Stimulated activated naive CD8-positive, alpha-beta T cell treated with anti-CD3 and anti-CD28 coated beads, Interleukin-15, Interleukin-2, amounts not matched to agents 100 ng/mL and 50 ng/mL, for 24 hours (primary cell): ENCODE measurements around the gene ARL5C.
"Not testable (repeated sequence)": the region's sequence is repeated elsewhere in the genome, so short reads cannot be mapped to it uniquely, and the experiment has no call there.

Source experiments
- H3K27ac Mint-ChIP-seq: one replicate; pipeline ENCODE4 v1.8.0; 2021; ENCODE audit warnings: mild to moderate bottlenecking, mixed read lengths
- H3K27me3 Mint-ChIP-seq: one replicate; pipeline ENCODE4 v1.8.0; 2021; ENCODE audit warnings: mixed read lengths
- H3K36me3 Mint-ChIP-seq: one replicate; pipeline ENCODE4 v1.8.0; 2021; ENCODE audit warnings: low read depth, mixed read lengths
- H3K4me1 Mint-ChIP-seq: one replicate; pipeline ENCODE4 v1.8.0; 2021; ENCODE audit warnings: low read depth, mixed read lengths
- H3K4me3 Mint-ChIP-seq: one replicate; pipeline ENCODE4 v1.8.0; 2021; ENCODE audit warnings: mild to moderate bottlenecking, mixed read lengths
- H3K9me3 Mint-ChIP-seq: one replicate; pipeline ENCODE4 v1.8.0; 2021; ENCODE audit warnings: mixed read lengths

The ARL5C gene

DNA sequence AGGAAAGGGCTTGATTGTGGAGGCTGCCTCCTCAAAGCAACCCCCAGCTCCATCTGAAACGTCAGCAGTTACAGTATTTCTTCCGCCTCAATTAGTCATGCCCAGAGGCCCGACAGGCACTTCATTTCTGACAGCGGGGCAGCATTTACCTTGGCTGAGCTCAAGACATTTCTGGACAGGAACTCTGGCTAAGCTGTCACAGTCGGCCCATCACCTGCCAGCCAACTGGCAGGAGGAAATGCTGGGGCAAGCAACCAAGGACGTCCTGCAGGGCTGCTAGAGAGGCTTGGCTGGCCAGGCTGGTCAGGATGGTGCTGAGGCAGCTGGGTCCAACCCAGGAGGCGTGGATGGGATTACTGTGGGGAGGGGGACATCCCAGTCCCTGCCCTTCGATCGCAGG is 42.3 kb downstream of the ARL5C start:
- Mint-ChIP-seq H3K36me3 (no peaks in the 10 kb centered on the region), H3K27me3 (no peaks in the 10 kb centered on the region), H3K4me1 (peaks cover 1% of the 10 kb centered on the region), H3K4me3 (no peak overlapping the region), H3K9me3 (no peaks in the 10 kb centered on the region), H3K27ac (no peak overlapping the region)

DNA sequence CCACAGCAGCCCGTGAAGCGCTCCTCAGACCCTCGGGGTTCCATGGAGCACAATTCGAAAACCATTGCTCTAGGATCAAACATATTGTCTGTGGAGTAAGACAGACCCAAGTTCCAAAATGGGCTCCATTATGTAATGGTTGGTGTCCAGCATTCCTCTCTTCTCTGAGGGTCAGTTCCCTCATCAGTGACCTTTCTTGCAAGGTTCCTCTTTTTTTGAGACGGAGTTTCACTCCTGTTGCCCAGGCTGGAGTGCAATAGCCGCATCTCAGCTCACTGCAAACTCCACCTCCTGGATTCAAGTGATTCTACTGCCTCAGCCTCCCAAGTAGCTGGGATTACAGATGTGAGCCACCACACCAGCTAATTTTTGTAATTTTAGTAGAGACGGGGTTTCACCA is 43.0 kb downstream of the ARL5C start:
- Mint-ChIP-seq H3K9me3 (no peaks in the 10 kb centered on the region), H3K27me3 (no peaks in the 10 kb centered on the region), H3K27ac (no peak overlapping the region), H3K36me3 (no peaks in the 10 kb centered on the region), H3K4me1 (peaks cover 5% of the 10 kb centered on the region), H3K4me3 (no peak overlapping the region)

DNA sequence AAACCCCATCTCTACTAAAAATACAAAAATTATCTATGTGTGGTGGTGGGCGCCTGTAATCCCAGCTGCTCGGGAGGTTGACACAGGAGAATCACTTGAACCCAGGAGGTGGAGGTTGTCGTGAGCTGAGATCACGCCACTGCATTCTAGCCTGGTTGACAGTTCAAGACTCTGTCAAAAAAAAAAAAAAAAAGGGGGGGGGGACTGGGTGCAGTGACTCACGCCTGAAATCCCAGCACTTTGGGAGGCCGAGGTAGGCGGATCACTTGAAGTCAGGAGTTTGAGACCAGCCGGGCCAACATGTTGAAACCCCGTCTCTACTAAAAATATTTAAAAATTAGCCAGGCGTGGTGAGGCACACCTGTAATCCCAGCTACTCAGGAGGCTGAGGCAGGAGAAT is 44.0 kb downstream of the ARL5C start:
- H3K36me3 Mint-ChIP-seq, H3K4me1 Mint-ChIP-seq, H3K27ac Mint-ChIP-seq, H3K4me3 Mint-ChIP-seq, H3K27me3 Mint-ChIP-seq, H3K9me3 Mint-ChIP-seq: not testable (repeated sequence)

DNA sequence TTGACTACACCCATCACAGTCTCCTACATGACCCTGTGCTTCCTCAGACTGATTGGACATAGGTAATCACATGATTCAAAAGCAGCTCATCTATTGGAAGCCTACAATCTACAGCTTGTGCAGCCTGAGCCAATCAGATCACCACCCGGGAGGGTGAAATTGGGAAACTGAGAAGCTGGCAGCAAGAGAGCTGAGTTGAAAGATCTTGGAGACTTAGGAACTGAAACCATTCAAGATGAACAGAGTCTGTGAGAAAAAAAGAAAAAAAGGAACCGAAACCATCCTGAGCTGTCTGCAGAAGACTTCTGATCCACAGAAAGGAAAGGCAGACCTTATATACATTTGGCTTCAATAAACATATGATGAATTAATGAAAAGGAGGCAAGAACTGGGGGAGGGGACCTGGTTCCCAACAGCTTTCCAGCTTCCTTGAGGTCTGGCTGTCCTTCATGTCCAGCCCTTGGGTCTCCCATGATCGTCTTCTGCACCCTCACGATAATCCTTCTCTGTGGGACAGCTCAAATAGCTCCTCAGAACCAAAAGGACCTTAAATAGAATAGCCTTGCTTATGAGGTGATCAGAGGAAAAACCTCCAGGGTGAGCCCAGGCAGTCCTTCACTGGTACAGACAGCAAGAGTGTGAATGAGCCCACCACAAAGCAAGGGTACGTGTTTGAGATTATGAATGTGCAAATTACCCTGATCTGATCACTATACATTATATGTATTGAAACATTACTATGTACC is 47.1 kb downstream of the ARL5C start:
- Mint-ChIP-seq H3K4me1 (peaks cover 7% of the 10 kb centered on the region), H3K27me3 (no peaks in the 10 kb centered on the region), H3K9me3 (no peaks in the 10 kb centered on the region), H3K4me3 (no peak overlapping the region), H3K36me3 (no peaks in the 10 kb centered on the region), H3K27ac (no peak overlapping the region)

DNA sequence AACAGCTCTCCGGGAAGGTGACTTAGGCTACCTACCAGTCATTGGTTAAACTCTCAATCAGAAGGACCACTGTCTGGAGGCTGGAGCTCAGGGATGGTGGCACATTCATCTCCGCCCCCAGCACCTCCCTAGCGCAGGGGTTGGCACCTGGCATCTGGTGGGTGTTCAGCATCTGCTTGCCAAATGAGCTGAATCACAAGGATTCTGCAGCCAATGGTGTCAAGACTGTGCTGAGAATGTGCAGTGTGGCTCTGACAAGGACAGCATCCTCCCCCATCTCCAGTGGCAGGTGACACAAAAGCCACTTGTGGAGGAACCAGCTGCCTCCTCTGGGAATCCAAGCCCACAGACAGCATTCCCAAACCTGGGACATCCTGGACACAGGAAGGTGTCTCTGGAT is 49.7 kb downstream of the ARL5C start:
- Mint-ChIP-seq H3K27me3 (no peaks in the 10 kb centered on the region), H3K9me3 (no peaks in the 10 kb centered on the region), H3K4me1 (peaks cover 7% of the 10 kb centered on the region), H3K36me3 (no peaks in the 10 kb centered on the region), H3K27ac (no peak overlapping the region), H3K4me3 (no peak overlapping the region)

DNA sequence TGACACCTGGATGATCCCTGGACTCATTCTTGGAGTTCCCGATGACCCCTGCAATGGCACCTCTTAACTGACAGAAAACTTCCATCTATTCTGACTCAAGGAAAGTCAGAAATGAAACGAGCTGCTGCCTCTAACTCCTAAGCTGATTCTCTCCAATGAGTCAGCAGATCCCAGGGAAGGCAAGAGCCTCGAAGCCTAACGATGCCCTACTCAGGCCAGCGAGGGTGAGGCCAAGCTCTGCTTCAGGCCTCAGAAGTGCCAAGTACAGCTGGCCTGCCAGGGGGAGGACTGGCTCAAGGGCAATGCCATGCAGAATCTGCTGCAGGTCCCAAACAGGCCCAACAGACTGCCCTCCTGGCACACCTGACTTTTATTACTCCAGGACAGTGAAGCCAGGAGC is 50.8 kb downstream of the ARL5C start:
- H3K27me3 Mint-ChIP-seq: no peaks in the 10 kb centered on the region
- peaks cover 7% of the 10 kb centered on the region for H3K4me1 Mint-ChIP-seq
- no peak overlapping the region for H3K27ac Mint-ChIP-seq
- no peak overlapping the region for H3K4me3 Mint-ChIP-seq
- no peaks in the 10 kb centered on the region for H3K36me3 Mint-ChIP-seq
- no peaks in the 10 kb centered on the region for H3K9me3 Mint-ChIP-seq

DNA sequence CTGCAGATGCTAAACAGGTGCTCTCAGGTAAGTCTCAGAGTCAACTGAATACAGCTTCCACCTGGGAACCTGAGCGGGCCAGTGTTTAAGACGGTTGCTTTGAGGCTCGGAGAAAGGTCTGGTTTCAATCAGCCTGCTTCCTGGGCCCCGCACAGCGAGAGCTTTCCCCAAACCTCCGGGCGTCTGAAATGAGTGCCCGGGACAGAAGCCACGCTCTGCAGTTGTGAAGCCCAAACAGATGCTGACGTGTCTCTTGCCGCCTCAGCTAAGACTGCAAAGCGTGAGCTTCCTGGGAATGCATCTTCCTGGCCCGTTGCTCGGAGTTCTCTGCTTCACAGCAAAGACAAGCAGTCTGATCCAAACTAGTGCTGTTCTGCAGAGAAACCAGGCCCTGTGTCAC is 51.2 kb downstream of the ARL5C start:
- Mint-ChIP-seq H3K9me3 (no peaks in the 10 kb centered on the region), H3K4me1 (peaks cover 7% of the 10 kb centered on the region), H3K27ac (no peak overlapping the region), H3K4me3 (no peak overlapping the region), H3K36me3 (no peaks in the 10 kb centered on the region), H3K27me3 (no peaks in the 10 kb centered on the region)

DNA sequence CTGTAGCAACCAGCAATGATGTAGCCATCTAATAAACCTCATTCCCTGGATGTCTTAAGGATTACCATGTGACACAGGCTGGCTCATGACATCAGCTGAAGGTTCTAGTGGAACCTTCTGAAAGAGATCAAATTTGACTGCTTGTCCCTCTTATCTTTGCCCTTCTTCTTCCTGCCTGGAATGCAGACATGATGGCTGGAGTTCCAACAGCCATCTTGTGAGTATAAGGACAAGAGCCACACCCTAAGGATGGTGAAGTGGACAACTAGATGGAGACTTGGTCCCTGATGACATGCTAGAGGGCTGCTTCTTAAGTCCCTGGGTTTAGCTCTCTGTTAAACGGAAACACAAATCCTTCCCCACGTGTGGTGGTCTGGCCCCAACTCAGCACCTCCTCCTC is 52.1 kb downstream of the ARL5C start:
- Mint-ChIP-seq H3K4me3 (no peak overlapping the region), H3K9me3 (no peaks in the 10 kb centered on the region), H3K4me1 (peaks cover 7% of the 10 kb centered on the region), H3K36me3 (no peaks in the 10 kb centered on the region), H3K27ac (no peak overlapping the region), H3K27me3 (no peaks in the 10 kb centered on the region)

DNA sequence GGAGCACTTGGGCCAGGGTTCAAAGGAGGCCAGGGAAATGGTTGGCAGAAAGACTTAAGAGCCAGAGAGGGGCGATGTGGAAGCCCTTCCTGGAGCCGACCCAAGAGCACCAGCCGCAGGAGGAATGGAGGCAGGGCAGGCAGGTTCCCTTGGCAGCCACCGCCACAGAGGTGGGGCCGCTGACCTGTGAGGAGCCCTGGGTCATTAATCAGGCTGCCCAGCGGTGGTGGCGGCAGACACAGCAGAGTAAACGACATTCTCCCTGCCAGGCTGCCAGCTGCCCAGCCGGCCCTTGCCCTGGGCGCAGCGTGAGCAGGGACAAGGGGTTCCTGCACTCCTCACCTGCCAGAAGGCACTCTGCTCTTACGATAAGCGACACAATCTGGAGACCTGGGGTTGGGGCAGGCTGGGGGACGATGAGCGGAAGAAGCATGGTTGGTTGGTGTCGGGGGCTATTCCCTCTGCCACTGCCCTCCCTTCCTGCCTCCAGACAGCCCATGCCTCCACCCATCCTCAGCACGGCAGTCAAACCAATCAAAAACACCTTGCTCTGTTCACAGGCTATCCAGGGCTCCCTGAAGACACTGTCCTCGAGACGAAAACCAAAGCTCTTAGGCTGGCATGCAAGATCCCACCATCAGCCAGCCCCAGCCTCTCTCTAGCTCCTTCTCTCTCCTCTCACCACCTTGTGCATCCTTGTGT is 55.4 kb downstream of the ARL5C start:
- H3K9me3 Mint-ChIP-seq: no peaks in the 10 kb centered on the region
- no peak overlapping the region for H3K27ac Mint-ChIP-seq
- H3K36me3 Mint-ChIP-seq: no peaks in the 10 kb centered on the region
- H3K4me1 Mint-ChIP-seq: no peaks in the 10 kb centered on the region
- H3K27me3 Mint-ChIP-seq: no peaks in the 10 kb centered on the region
- no peak overlapping the region for H3K4me3 Mint-ChIP-seq

DNA sequence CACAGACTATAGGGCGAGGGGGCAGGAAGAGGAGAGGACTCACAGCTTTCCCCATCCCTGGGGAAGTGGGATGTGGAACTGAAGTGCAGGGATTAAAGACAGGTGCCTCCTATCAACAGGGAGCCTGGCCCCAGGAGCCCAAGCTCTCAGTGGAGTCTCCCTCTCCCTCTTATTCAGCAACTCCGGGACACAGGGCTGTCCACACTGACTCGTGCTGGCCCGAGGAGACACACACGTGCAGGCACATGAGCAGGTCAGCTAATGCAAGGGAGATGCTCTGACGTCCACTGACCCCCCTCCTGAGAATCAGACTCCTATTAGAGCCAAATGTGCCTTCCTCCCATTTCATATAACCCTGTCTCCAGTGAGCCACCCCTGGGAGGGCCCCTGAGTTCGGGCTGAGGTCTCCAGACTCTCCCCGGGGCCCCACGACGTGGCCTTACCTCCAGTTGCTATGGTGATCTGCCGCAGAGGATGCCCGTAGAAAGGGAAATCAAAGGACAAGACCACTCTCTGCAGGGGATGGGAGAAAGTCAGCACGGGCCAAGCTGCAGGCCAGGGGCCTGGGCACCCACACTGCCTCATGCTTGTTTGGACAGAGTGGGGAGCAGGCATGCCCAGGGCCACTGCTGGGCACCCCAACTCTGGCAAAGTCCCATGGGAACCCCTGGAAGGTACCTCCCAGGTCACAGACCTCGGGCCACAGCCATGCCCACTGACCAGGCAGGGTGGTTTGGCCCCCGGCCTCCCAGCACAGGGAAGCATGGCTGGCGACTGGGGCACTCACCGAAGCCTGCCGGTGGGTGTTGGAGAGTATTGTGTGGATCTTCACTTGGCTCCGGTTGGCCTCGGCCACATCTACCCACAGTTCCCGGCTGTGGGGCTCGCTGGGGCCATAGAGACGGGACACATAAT is 57.2 kb downstream of the ARL5C start:
- Mint-ChIP-seq H3K9me3 (no peaks in the 10 kb centered on the region), H3K36me3 (no peaks in the 10 kb centered on the region), H3K4me1 (no peaks in the 10 kb centered on the region), H3K4me3 (no peak overlapping the region), H3K27me3 (no peaks in the 10 kb centered on the region), H3K27ac (no peak overlapping the region)

DNA sequence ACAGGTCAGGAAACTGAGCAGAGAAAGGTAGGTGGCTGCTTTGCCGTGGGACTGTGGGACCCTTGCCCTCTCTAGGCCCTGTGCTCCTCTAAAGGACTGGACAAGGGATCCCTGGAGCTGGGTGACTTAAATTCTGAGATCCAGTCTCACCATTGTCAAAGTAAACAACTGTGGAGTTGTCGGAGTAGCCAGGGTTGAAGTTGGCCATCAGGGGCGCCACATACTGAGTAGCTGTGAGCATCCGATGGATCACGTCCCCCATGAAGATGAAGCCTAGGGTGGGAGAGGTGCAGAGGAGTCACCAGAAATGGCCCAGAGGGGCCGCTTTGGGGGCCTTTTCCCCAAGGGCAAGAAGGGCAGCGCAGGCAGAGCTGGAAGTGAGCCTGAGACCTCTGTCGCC is 58.0 kb downstream of the ARL5C start:
- Mint-ChIP-seq H3K4me3 (no peak overlapping the region), H3K36me3 (no peaks in the 10 kb centered on the region), H3K4me1 (no peaks in the 10 kb centered on the region), H3K27ac (no peak overlapping the region), H3K9me3 (no peaks in the 10 kb centered on the region), H3K27me3 (no peaks in the 10 kb centered on the region)

DNA sequence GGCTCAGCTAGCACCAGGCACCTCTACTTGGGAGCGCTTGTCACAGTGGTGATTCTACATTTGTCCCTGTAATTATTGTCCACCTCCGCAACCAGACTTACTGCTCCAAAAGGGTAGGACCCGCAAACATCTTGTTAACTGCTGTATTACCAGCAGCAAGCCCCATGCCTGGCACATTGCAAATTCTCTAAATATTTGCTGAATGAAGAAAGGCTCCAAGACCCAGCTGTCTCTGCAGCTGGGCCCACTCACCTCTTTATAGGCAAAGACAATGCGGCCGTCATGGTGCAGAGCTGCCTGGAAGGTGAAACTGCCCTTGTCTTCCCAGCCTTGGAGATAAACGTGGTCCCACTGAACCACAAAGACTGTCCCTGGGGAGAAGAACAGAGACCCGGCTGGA is 58.8 kb downstream of the ARL5C start:
- Mint-ChIP-seq H3K4me3 (no peak overlapping the region), H3K4me1 (peaks cover 5% of the 10 kb centered on the region), H3K36me3 (no peaks in the 10 kb centered on the region), H3K27me3 (no peaks in the 10 kb centered on the region), H3K9me3 (no peaks in the 10 kb centered on the region), H3K27ac (no peak overlapping the region)
